H1 (cell line): ENCODE data around the gene RUVBL1. TPM values are rescaled to one million over a fixed set of nuclear protein-coding genes. Genes with fewer than 3 reads are reported as not detected.

Experiments
- CTCF ChIA-PET: fragments of 300-600 bp; sonication (Branson Sonifier 250); formaldehyde crosslinking; loops from one replicate; lab custom pipeline; 2021; ENCODE audit not compliant: partially characterized antibody; lab: Charles Lee
- POLR2A ChIA-PET: fragments of 300-600 bp; sonication (Branson Sonifier 250); formaldehyde crosslinking; loops from one replicate; lab custom pipeline; 2021; ENCODE audit warnings: inconsistent platforms; ENCODE audit not compliant: partially characterized antibody; lab: Charles Lee
- DNase-seq, 2 experiments: peaks; one replicate each; pipeline versions ENCODE4 v3.0.0 to v3.0.0-alpha.2; 2010 to 2022; ENCODE audit warnings: low spot score in 2 of 2, low read depth in 1 of 2, mixed read lengths in 1 of 2
- FAIRE-seq: peaks from 2 replicates; lab custom pipeline; 2011; peaks lifted over from hg19 to GRCh38; lab: Jason Lieb, UNC
- H2AFZ ChIP-seq: 2 replicates; pipeline ENCODE4 v1.8.1; 2012; ENCODE audit warnings: low read length, inconsistent platforms
- H2AK5ac ChIP-seq: 2 replicates; pipeline ENCODE4 v1.6.1; 2013; ENCODE audit warnings: low read depth, low read length
- H2BK120ac ChIP-seq: replicated peaks from 2 replicates; pipeline ENCODE3; 2013; ENCODE audit warnings: low read depth, low read length, inconsistent platforms
- H2BK12ac ChIP-seq: 2 replicates; pipeline ENCODE4 v1.6.1; 2013; ENCODE audit warnings: low read depth, low read length
- H2BK15ac ChIP-seq: 2 replicates; pipeline ENCODE4 v1.6.1; 2013; ENCODE audit warnings: low read length
- H2BK20ac ChIP-seq: 2 replicates; pipeline ENCODE4 v1.6.1; 2013; ENCODE audit warnings: low read length
- H2BK5ac ChIP-seq: 2 replicates; pipeline ENCODE4 v1.6.1; 2013; ENCODE audit warnings: low read depth, low read length
- H3K14ac ChIP-seq: 2 replicates; pipeline ENCODE4 v1.6.1; 2013; ENCODE audit warnings: inconsistent platforms; ENCODE audit not compliant: insufficient read length
- H3K18ac ChIP-seq: 2 replicates; pipeline ENCODE4 v1.6.1; 2013; ENCODE audit warnings: low read length; ENCODE audit errors: extremely low read depth
- H3K23ac ChIP-seq: 2 replicates; pipeline ENCODE4 v1.6.1; 2013; ENCODE audit warnings: inconsistent platforms; ENCODE audit not compliant: insufficient read length
- H3K23me2 ChIP-seq: 2 replicates; pipeline ENCODE4 v1.6.1; 2013; ENCODE audit warnings: low read depth, low read length
- H3K27ac ChIP-seq: 2 replicates; pipeline ENCODE4 v1.6.1; 2011; ENCODE audit warnings: low read depth, low read length, inconsistent platforms
- H3K27me3 ChIP-seq, 4 experiments: replicated peaks in 1 of 4; 1 replicate in 1 of 4; 2 replicates in 3 of 4; pipeline versions ENCODE4 v1.6.1 to v1.8.1; 2011 to 2013; ENCODE audit warnings: low read length in 3 of 4, mild to moderate bottlenecking in 3 of 4, inconsistent platforms in 2 of 4, mixed read lengths in 2 of 4, moderate library complexity in 1 of 4; ENCODE audit not compliant: control insufficient read depth in 3 of 4, insufficient read depth in 3 of 4; ENCODE audit errors: extremely low read depth in 1 of 4
- H3K36me3 ChIP-seq, 4 experiments: 2 replicates each; pipeline versions ENCODE4 v1.6.1 to v1.8.1; 2011 to 2013; ENCODE audit warnings: mild to moderate bottlenecking in 4 of 4, low read length in 3 of 4, moderate library complexity in 2 of 4, control low read depth in 1 of 4, inconsistent platforms in 1 of 4; ENCODE audit not compliant: insufficient read depth in 4 of 4, control insufficient read depth in 2 of 4
- H3K4ac ChIP-seq: replicated peaks from 2 replicates; pipeline ENCODE3; 2013; ENCODE audit warnings: low read length, low read depth, mixed read lengths, inconsistent platforms; ENCODE audit not compliant: insufficient read length
- H3K4me1 ChIP-seq, 4 experiments: replicated peaks in 1 of 4; 1 replicate in 1 of 4; 2 replicates in 3 of 4; pipeline versions ENCODE4 v1.6.1 to v1.8.1; 2011 to 2013; ENCODE audit warnings: low read length in 3 of 4, inconsistent platforms in 2 of 4, mixed read lengths in 1 of 4; ENCODE audit not compliant: insufficient read depth in 4 of 4, control insufficient read depth in 3 of 4
- H3K4me2 ChIP-seq, 2 experiments: 2 replicates each; pipeline versions ENCODE4 v1.6.1 to v1.8.1; 2011 to 2013; ENCODE audit warnings: low read depth in 2 of 2, low read length in 2 of 2, control low read depth in 1 of 2, inconsistent platforms in 1 of 2, mild to moderate bottlenecking in 1 of 2; ENCODE audit not compliant: insufficient read depth in 1 of 2
- H3K4me3 ChIP-seq, 4 experiments: fragments of 200-600, 300-600 bp in 1 of 4; sonication (generic), shearing (Covaris generic), sonication (Bioruptor Twin) in 1 of 4; 2 replicates each; pipeline versions ENCODE4 v1.5.1 to v1.8.1; 2011 to 2016; ENCODE audit warnings: low read length in 4 of 4, low read depth in 3 of 4, control low read depth in 2 of 4, inconsistent platforms in 2 of 4, mild to moderate bottlenecking in 2 of 4, mixed read lengths in 1 of 4, moderate library complexity in 1 of 4; ENCODE audit not compliant: insufficient read depth in 2 of 4; ENCODE audit errors: extremely low read depth in 1 of 4
- H3K56ac ChIP-seq: replicated peaks from 2 replicates; pipeline ENCODE3; 2013; ENCODE audit warnings: low read depth, mild to moderate bottlenecking, mixed read lengths, low read length, inconsistent platforms; ENCODE audit not compliant: insufficient read length
- H3K79me1 ChIP-seq: 2 replicates; pipeline ENCODE4 v1.6.1; 2013; ENCODE audit warnings: low read depth, low read length, control low read depth
- H3K79me2 ChIP-seq, 2 experiments: 2 replicates each; pipeline versions ENCODE4 v1.6.1 to v1.8.1; 2012 to 2013; ENCODE audit warnings: low read length in 2 of 2, mild to moderate bottlenecking in 2 of 2, inconsistent platforms in 1 of 2; ENCODE audit not compliant: insufficient read depth in 2 of 2, control insufficient read depth in 1 of 2
- H3K9ac ChIP-seq, 4 experiments: replicated peaks in 1 of 4; 1 replicate in 1 of 4; 2 replicates in 3 of 4; pipeline versions ENCODE4 v1.6.1 to v1.8.1; 2011 to 2013; ENCODE audit warnings: low read depth in 3 of 4, low read length in 3 of 4, control low read depth in 2 of 4, mild to moderate bottlenecking in 2 of 4, moderate library complexity in 2 of 4, inconsistent platforms in 1 of 4; ENCODE audit errors: extremely low read depth in 1 of 4
- H3K9me3 ChIP-seq, 2 experiments: 2 replicates each; pipeline versions ENCODE4 v1.6.1 to v1.8.1; 2012 to 2013; ENCODE audit warnings: mild to moderate bottlenecking in 2 of 2, moderate library complexity in 2 of 2, control low read depth in 1 of 2, inconsistent platforms in 1 of 2, low read depth in 1 of 2, low read length in 1 of 2, mixed read lengths in 1 of 2; ENCODE audit not compliant: insufficient read depth in 2 of 2
- H4K20me1 ChIP-seq, 2 experiments: replicated peaks in 1 of 2; 2 replicates each; pipeline versions ENCODE3 to v1.8.1; 2011 to 2013; ENCODE audit warnings: inconsistent platforms in 2 of 2, low read length in 2 of 2, mild to moderate bottlenecking in 1 of 2; ENCODE audit not compliant: insufficient read depth in 2 of 2, control insufficient read depth in 1 of 2
- H4K5ac ChIP-seq: 2 replicates; pipeline ENCODE4 v1.6.1; 2013; ENCODE audit warnings: low read length, low read depth, mixed read lengths, inconsistent platforms; ENCODE audit not compliant: insufficient read length
- H4K8ac ChIP-seq: 2 replicates; pipeline ENCODE4 v1.8.0; 2013; ENCODE audit warnings: mild to moderate bottlenecking, moderate library complexity, low read length, inconsistent platforms; ENCODE audit not compliant: insufficient read depth; ENCODE audit errors: extremely low read depth
- H4K91ac ChIP-seq: replicated peaks from 2 replicates; pipeline ENCODE3; 2013; ENCODE audit warnings: low read length, mixed read lengths, inconsistent platforms; ENCODE audit not compliant: insufficient read length
- CREB1 ChIP-seq: IDR thresholded peaks from 2 replicates; pipeline ENCODE4 v1.6.1; 2012; ENCODE audit warnings: inconsistent platforms
- RXRA ChIP-seq: IDR thresholded peaks from 2 replicates; pipeline ENCODE4 v1.6.1; 2011; ENCODE audit warnings: low read depth, mild to moderate bottlenecking, low read length, moderate library complexity; ENCODE audit not compliant: insufficient read depth
- SRF ChIP-seq: IDR thresholded peaks from 2 replicates; pipeline ENCODE4 v1.6.1; 2011; ENCODE audit warnings: mild to moderate bottlenecking, low read depth, low read length, moderate library complexity
- TAF1 ChIP-seq: IDR thresholded peaks from 2 replicates; pipeline ENCODE4 v1.6.1; 2011; ENCODE audit warnings: mild to moderate bottlenecking, low read depth, low read length
- WGBS, 2 experiments: shearing (Covaris generic) in 1 of 2; methylation state at CpG; one replicate each; pipeline versions ENCODE4 v1.1.6 to v1.1.7; 2013 to 2015; ENCODE audit warnings: low lambda C conversion rate in 2 of 2, mixed read lengths in 2 of 2, inconsistent platforms in 1 of 2, low coverage in 1 of 2, missing lambda C conversion rate in 1 of 2; ENCODE audit not compliant: insufficient replicate concordance in 2 of 2, insufficient coverage in 1 of 2, insufficient read length in 1 of 2; ENCODE audit errors: extremely low coverage in 1 of 2, missing lambda C conversion rate in 1 of 2; 5-methylcytosine and 5-hydroxymethylcytosine counted together
- polyA plus RNA-seq, 7 experiments: library from polyadenylated mRNA; depleted of rRNA in 3 of 7; stranded (reverse) in 5 of 7; unstranded in 2 of 7; fragments of >200 nt in 5 of 7; fragments of 200-250 nt in 2 of 7; gene quantifications; 1 replicate in 5 of 7; 2 replicates in 1 of 7; 4 replicates in 1 of 7; pipeline versions ENCODE4 v1.2.1 to v1.2.3, GENCODE V29; 2011 to 2013; ENCODE audit warnings: missing spikeins in 2 of 7, mixed read lengths in 2 of 7
- total RNA-seq: library from RNA; stranded (reverse); fragmentation: NEBNext Ultra II Directional; extraction: Animal tissue kit (Norgen Biotek cat#: 25700); gene quantifications from 2 replicates; pipeline ENCODE4 v1.2.1, GENCODE V29; 2021

Gene RUVBL1
- total and polyA plus RNA-seq, 2 of the 8 experiments (the other 6 are each of a cell fraction or from before 2014, with no cell fraction given): 112 to 135 TPM

GRCh38 chr3:128160661-128161060, 37.0 kb upstream of the RUVBL1 start:
- Histone ChIP-seq H3K18ac (no peak overlapping the region), H2BK20ac (no peak overlapping the region), H3K79me2 (no peaks in the 10 kb centered on the region), H2BK120ac (no peak overlapping the region), H3K23ac (no peak overlapping the region), H4K20me1 (peaks cover 0 to 4% of the 10 kb centered on the region in 2 experiments), H3K27me3 (no peaks in the 10 kb centered on the region), H3K36me3 (peaks cover 0 to 4% (median 2%) of the 10 kb centered on the region in 4 experiments; a peak in 2 of 8 replicates), H3K79me1 (no peaks in the 10 kb centered on the region), H2AK5ac (no peak overlapping the region), H3K56ac (no peak overlapping the region), H2BK15ac (no peak overlapping the region), H2AFZ (no peak overlapping the region), H2BK12ac (no peak overlapping the region), H3K9ac (no peak overlapping the region), H3K14ac (no peak overlapping the region), H3K9me3 (peaks cover 2 to 6% of the 10 kb centered on the region in 2 experiments; a peak in 2 of 4 replicates), H3K27ac (no peak overlapping the region), H3K4me3 (no peak overlapping the region), H3K4me1 (no peaks in the 10 kb centered on the region), H3K4me2 (no peak overlapping the region), H4K91ac (no peak overlapping the region), H2BK5ac (no peak overlapping the region), H3K4ac (no peak overlapping the region), H4K8ac (no peak overlapping the region), H4K5ac (no peak overlapping the region), H3K23me2 (0 out of 2 replicates have a peak, but pooled peaks cover 3% of the 10 kb centered on the region)
- DNase-seq (no peak), FAIRE-seq (no peak)
- WGBS, 2 experiments: 97% methylated on average over 5 of the region's 5 CpGs; no CpG with 5 or more reads in 1 of the 2 experiments
- ChIA-PET CTCF (interaction anchor here (0.8 to 1.6 kb wide), 4 partner anchors 8 to 65 kb away, joined by 3 to 4 read pairs (median 4); no protein-coding TSS in a partner anchor), POLR2A (no interaction called here)
- TF ChIP-seq SRF (no peak), TAF1 (no peak), RXRA (no peak), CREB1 (no peak)
